ENCODE data around the gene CTU1.

DNA sequence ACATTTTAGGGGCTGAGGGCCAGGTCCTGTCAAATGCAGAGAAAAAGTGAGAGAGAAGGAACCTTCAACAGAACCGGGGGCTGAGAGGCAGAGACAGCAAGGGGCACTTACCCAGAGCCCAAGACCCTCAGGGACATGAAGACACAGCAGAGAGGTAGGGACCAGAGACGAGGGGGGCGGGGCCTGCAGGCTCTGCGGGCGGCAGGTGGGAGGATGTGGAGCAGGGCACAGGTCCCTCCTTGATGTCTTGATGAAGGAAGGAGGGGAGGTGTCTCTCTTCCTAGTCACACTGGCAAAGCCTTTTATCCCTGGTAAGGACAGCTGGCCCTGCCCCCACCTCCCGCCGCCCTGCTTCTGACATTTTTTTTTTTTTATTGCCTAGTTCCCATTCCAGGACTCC lies 25.6 kb downstream of the CTU1 start, which contains the start of gene KLK14:
- TF ChIP-seq MXD4 (CRISPR knock-in tag; IDR thresholded peaks at IDR 0.05; ENCODE audit: borderline replicate concordance) = no peak
- TF ChIP-seq GABPB1 (CRISPR knock-in tag; IDR thresholded peaks at IDR 0.05) = no peak
- no peak for TF ChIP-seq ZNF263 (CRISPR knock-in tag; IDR thresholded peaks at IDR 0.05; ENCODE audit: low read depth)
- TF ChIP-seq, protein P1, sequence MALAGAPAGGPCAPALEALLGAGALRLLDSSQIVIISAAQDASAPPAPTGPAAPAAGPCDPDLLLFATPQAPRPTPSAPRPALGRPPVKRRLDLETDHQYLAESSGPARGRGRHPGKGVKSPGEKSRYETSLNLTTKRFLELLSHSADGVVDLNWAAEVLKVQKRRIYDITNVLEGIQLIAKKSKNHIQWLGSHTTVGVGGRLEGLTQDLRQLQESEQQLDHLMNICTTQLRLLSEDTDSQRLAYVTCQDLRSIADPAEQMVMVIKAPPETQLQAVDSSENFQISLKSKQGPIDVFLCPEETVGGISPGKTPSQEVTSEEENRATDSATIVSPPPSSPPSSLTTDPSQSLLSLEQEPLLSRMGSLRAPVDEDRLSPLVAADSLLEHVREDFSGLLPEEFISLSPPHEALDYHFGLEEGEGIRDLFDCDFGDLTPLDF (CRISPR knock-in tag; IDR thresholded peaks at IDR 0.05) = no peak
- TF ChIP-seq CTCF (IDR thresholded peaks at IDR 0.05) = no peak

Measured in WTC11 (cell line).